Central memory CD4-positive, alpha-beta T cell (primary cell): Measurements from ENCODE around the gene TFCP2L1.

ENCODE experiments used
- DNase-seq: peaks from one replicate; pipeline ENCODE4 v3.0.0; 2022

TFCP2L1 gene

GRCh38 chr2:121218386-121218938 lies 66.5 kb downstream of the TFCP2L1 start:
- no peak for DNase-seq

GRCh38 chr2:121217627-121218026 lies 67.4 kb downstream of the TFCP2L1 start:
- DNase-seq, result no peak

DNA sequence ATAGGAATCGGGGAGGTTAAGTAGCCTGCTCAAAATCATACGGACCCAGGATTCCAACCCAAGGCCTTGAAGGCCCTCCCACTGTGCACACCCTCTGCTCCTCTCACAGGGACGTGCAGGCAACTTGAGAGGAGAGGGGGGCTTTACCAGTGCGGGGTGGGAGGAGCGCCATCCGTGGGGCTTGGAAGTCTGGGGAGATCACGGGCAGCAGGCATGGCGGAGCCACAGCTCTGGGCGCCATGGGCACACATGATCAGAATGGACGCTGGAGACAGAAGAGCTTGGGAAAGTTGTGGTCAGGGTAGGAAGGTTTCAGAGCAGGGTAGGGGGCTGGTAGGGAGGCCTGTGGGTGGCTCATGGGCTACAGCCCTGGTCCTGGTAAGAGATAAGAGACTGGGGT lies 70.7 kb downstream of the TFCP2L1 start:
- no peak for DNase-seq

DNA sequence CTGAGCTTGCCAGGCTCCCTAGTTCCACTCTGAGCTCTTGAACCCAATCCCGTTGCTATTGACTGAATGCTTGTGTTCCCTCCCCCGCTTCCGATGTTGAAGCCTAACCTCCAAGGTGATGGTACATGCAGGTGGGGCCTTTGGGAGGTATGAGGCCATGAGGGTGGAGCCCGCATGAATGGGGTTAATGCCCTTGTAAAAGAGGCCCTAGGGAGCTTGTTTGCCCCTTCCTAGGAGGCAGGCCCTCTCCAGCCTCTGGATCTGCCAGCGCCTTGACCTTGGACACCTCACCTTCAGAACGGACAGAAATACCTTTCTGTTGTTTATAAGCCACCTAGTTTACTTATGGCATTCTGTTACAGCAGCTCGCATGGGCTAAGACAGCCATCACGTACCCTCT lies 71.6 kb downstream of the TFCP2L1 start:
- no peak for DNase-seq

GRCh38 chr2:121212661-121213325 lies 72.2 kb downstream of the TFCP2L1 start:
- DNase-seq, result no peak

- no peak for DNase-seq
These were observed 73.3 kb downstream of the TFCP2L1 start for GRCh38 chr2:121211689-121212151.

GRCh38 chr2:121211251-121211650 lies 73.8 kb downstream of the TFCP2L1 start:
- no peak for DNase-seq

DNA sequence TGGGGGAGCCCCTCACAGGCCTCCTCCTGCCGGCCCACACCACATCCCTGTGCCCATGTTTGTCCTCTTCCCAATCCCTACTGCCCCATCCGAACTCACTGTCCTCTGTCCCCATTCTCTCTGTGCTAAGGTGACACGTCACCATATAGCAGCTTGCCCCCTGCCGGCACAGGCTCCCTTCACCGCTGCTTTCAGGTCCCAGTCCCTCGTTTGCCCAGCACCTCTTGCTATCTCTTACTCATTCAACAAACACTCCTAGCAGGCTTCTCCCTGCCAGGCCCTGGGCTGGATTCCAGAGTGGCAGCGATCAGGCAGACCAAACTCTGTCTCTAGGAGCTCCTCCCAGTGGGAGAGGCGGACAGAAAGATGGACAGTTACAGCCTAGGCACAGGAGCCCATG lies 74.3 kb downstream of the TFCP2L1 start:
- DNase-seq, result no peak

DNA sequence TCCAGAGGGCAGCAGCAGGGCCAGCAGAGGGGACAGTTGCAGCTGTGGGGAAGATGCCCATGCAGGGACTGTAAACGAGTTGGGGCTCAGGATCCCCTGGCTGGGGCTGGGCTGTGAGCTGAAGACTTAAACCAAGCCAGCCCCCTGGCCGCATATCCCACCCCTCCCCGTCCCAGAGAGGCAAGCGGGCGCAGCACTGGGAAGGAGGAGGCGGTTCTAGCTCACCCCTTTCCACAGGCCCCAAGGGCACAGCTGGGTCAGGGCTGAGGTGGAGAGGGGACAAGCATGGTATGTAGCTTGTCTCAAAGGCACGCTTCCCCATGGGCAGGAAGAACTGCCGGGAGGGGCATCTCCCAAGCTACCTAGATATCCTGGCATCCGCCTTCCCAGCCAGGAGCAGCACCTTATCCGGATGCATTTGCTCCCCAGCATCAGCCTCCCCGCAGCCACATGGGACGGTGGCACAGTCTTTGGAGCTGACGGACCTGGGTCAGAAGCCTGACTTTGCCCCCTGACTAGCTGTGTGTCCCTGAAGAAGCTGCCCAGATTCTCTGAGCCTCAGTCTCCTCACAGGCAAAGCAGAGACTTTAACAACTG lies 75.9 kb downstream of the TFCP2L1 start:
- DNase-seq, result no peak

DNA sequence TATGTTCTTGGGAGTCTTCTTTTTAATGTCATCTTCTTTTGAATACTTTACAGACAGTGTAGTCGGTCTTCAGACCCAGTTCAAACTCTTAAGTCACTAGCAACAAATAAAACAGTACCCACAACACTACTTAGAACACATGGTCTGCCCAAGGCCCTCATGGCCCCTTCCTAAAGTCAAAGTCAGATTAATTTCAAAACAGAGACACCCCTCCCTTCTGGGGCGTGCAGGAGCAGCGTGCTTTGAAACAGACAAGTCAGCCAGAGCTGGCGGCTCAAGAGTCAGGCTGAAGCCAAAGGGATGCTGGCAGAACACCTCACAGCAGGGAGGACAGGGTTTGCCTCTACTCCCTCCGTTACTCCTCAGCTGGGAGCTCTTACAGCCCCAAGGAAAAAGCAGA lies 77.5 kb downstream of the TFCP2L1 start:
- DNase-seq, result no peak

GRCh38 chr2:121205321-121205942 lies 79.6 kb downstream of the TFCP2L1 start:
- DNase-seq, result no peak

DNA sequence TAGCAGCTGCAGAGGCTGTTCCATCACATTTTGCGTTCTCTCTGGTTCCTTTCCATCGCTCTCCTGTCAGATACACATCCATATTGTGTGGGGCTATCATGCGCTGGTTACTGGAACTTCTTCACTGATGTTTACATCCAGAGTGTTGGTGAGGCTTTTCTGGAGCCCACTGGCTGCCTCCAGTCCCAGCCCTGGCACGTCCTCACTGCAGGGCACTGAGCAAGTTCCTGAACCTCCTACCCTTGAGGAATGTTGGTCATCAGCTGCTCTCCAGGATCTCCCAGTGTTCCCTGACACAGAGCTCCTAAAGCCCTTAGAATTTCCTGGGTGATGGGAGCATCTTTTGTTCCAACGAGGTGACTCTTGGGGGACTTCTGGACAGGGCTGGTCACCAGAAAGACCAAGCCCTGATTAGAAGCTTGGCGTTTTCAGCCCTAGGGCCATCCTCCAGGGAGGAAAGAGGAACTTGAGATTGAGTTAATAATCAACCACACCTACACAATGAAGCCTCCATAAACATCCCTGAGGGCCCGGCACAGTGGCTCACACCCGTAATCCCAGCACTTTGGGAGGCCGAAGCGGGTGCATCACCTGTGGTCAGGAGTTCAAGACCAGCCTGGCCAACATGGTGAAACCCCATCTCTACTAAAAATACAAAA lies 81.3 kb downstream of the TFCP2L1 start:
- DNase-seq, result no peak

DNA sequence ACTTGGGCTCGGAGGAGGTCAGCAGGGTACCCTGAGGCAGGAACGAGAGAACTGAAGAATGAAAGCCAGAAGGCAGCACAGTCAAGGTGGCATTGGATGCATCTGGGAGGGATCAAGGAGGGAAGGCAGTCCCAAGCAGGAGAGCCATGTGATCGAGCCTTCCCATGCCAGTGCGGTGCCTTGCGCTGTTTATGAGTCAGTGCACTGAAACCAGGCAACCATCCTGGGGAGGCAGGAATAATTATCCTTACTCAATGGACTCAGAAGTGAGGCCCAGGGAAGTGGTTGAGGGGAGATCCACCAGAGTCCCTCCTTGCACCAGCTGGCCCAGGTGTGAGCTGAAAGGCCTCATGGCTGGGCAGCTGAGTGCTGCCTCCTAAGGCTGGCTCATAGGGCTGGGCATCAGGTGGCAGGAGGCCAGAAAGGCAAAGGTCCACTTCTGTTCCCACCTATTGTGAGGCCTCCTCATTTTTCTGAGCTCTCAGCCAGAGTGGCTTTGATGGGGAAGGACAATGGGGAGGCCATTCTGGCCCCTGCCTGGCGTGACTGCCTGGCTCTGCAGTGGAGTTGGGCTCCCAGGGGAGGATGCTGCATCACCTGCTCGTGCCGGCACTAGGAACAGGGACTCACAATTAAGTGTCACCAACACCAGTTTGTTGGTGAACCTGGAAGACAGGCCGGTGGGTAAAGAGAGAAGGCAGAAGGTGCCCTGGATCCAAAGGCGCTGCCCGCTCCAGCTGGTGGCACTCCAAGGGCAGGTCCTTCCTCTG lies 82.3 kb downstream of the TFCP2L1 start:
- DNase-seq, result no peak

GRCh38 chr2:121201796-121202195 lies 83.2 kb downstream of the TFCP2L1 start:
- DNase-seq, result no peak

- no peak for DNase-seq
These were observed 84.3 kb downstream of the TFCP2L1 start for GRCh38 chr2:121200419-121201315.

- DNase-seq, result no peak
These were observed 85.0 kb downstream of the TFCP2L1 start for GRCh38 chr2:121200011-121200347.

- DNase-seq, result no peak
These were observed 85.6 kb downstream of the TFCP2L1 start for GRCh38 chr2:121199281-121200010.

DNA sequence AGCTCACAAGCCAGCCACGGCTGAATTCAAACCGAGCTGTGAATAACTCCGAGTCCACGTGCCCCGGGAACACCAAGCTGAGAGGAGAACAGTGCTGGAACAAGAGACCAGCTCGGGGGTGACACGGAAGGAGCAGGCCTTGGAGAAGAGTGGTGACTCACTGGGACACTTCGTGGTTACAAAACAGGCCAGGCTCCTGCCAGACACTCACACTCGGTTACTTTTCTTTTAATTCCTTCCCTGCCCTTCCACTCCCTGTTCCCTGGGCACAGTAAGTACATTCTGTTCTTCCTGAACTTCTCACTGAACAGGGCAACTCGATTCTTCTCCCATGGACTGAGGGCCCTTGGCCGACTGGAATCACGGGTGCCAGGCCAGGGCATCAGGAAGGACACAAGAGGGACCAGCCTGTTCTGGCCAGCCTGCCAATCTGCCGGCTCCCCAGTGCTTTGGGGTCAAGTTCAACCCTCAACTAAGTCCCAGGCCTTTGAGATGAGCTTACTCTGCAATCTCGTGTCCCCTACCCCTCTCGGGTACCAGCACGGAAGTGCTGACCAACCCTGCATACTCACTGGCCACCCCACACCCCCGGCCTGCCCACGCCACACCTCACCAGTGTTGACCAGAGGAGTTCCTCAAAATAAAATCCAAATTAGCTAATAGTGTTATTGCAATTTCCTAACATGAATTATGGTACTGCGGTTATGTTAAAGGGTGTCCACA lies 87.5 kb downstream of the TFCP2L1 start:
- no peak for DNase-seq

DNA sequence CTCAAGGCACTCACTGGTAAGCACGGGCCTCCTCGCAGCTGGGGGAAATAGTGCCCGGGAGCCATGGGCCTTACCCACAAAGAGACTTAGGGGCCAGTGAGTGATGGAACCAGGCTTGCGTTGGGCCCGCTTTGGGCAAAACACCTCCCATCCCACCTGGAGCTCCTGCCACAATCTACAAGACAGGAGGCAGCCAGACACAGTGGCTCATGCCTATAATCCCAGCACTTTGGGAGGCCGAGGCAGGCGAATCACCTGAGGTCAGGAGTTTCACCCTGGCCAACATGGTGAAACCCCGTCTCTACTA lies 88.2 kb downstream of the TFCP2L1 start:
- DNase-seq, result no peak

- no peak for DNase-seq
These were observed 88.7 kb downstream of the TFCP2L1 start for GRCh38 chr2:121196132-121196848.
